HL-60 (cell line): ENCODE results near the gene NUSAP1.

Experiments
- CTCF ChIP-seq: IDR thresholded peaks from one replicate; pipeline ENCODE4 v1.5.1; 2011; ENCODE audit warnings: low read length, control low read depth, inconsistent platforms; ENCODE audit not compliant: insufficient read depth
- REST ChIP-seq: IDR thresholded peaks from 2 replicates; pipeline ENCODE4 v1.6.1; 2012; ENCODE audit warnings: low read depth; ENCODE audit not compliant: insufficient replicate concordance

GRCh38 chr15:41336549-41336948 is 3.9 kb downstream of the NUSAP1 start:
- TF ChIP-seq CTCF (no peak), REST (no peak)
